Ovary (tissue), 9 donors: ENCODE data around the gene RAPH1. TPM values are rescaled to one million over a fixed set of nuclear protein-coding genes. Genes with fewer than 3 reads are reported as not detected.
"Not testable (repeated sequence)": the region's sequence is repeated elsewhere in the genome, so short reads cannot be mapped to it uniquely, and the experiment has no call there.

Source experiments
- DNase-seq, 5 donors: peaks; one replicate each; pipeline ENCODE4 v3.0.0-alpha.2; 2019 to 2020
- H3K27ac ChIP-seq, 2 donors: fragments of 200-600 bp; one replicate each; pipeline versions ENCODE4 v1.5.1 to v1.8.0; 2019 to 2022
- H3K27me3 ChIP-seq: fragments of 200-600 bp; one replicate; pipeline ENCODE4 v1.8.0; 2022
- H3K36me3 ChIP-seq: fragments of 200-600 bp; sonication (generic); one replicate; pipeline ENCODE4 v1.5.1; 2019
- H3K4me1 ChIP-seq: one replicate; pipeline ENCODE4 v1.8.1; 2013; ENCODE audit warnings: mild to moderate bottlenecking, moderate library complexity; ENCODE audit not compliant: insufficient read depth
- H3K4me3 ChIP-seq: fragments of 200-600 bp; sonication (generic); one replicate; pipeline ENCODE4 v1.5.1; 2017
- H3K9me3 ChIP-seq, 2 donors: fragments of 200-600 bp in 1 of 2; sonication (generic) in 1 of 2; one replicate each; pipeline versions ENCODE4 v1.5.1 to v1.8.1; 2013 to 2019; ENCODE audit warnings: mild to moderate bottlenecking in 1 of 2, moderate library complexity in 1 of 2
- EP300 ChIP-seq: sonication (generic); formaldehyde crosslinking; IDR thresholded peaks from one replicate; pipeline ENCODE4 v1.6.1; 2017; ENCODE audit warnings: antibody characterized with exemption
- POLR2A ChIP-seq: fragments of 450-650 bp; IDR thresholded peaks from one replicate; pipeline ENCODE4 v1.6.1; 2017; ENCODE audit warnings: antibody characterized with exemption, mild to moderate bottlenecking, moderate library complexity
- WGBS, 3 donors: extraction: QIAGEN DNeasy Blood & Tissue Kit in 1 of 3; methylation state at CpG; one replicate each; pipeline versions ENCODE4 v1.1.5 to v1.1.7; 2013 to 2017; 5-methylcytosine and 5-hydroxymethylcytosine counted together
- intact Hi-C, 4 donors: fragments of 100-400 bp; cut with DNase I; formaldehyde crosslinking; loops; one replicate each; pipeline versions ENCODE4 v1.11.0 to v1.15.1; 2022 to 2023
- polyA plus RNA-seq, 2 donors: library from polyadenylated mRNA; stranded (reverse); fragments of 200-250 nt in 1 of 2; fragments of 350-450 nt in 1 of 2; fragmentation: Illumina TruSeq in 1 of 2; extraction: RNeasy Lipid Tissue Mini Kit (QIAGEN cat#74804) in 1 of 2; gene quantifications; one replicate each; pipeline ENCODE4 v1.2.3, GENCODE V29; 2013 to 2014
- total RNA-seq, 7 donors: library from RNA; depleted of rRNA in 2 of 7; stranded (reverse); fragments of >200 nt in 2 of 7; fragmentation: NEBNext Ultra II Directional in 3 of 7; extraction: Animal tissue kit (Norgen Biotek cat#: 25700) in 3 of 7; gene quantifications; one replicate each; pipeline versions ENCODE4 v1.1.0 to v1.2.4, GENCODE V29; 2016 to 2023
- TF ChIP-seq, protein P1 (sequence below), 3 donors: fragments of 450-650 bp in 2 of 3; fragments of 200-600 bp in 1 of 3; IDR thresholded peaks; one replicate each; pipeline versions ENCODE4 v1.5.1 to v1.8.0; 2016 to 2022; ENCODE audit warnings: antibody characterized with exemption in 3 of 3, mild to moderate bottlenecking in 1 of 3
- donor health status: DM: no; HTN: no; CAD: no; lungs with moderate emphysema.
- donor health status: DM: no; HTN: no; CAD: no.
- donor health status: Bipolar disorder and iron deficiency.
- donor health status: DM: yes; HTN: yes; CAD: no.
- donor health status: DM: no; HTN: no; CAD: no.
- donor health status: DM: yes; HTN: yes; CAD: no.

RAPH1 gene
- total and polyA plus RNA-seq, 9 donors, result 2.7 to 23.5 (median 10.5) TPM

DNA sequence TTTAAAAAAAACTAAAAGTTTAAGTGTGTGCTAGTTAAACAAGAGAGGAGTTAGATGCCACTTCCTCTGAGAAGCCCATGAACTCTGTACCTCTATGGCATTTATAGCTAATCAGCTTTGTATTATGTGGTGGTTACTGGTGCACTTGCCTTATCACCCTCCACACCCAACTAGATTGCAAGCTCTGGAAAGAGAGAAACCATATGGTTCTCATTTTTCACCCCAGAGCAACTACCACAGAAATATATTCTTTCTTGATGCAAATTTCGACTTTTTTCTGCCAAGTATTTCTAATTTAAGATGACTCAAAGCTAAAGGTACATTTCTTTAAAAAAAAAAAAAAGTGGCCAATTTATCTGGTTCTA is 24.2 kb downstream of the RAPH1 start:
- Histone ChIP-seq H3K27ac (no peak overlapping the region), H3K9me3 (no peaks in the 10 kb centered on the region), H3K4me1 (no peaks in the 10 kb centered on the region), H3K27me3 (no peaks in the 10 kb centered on the region), H3K4me3 (no peak overlapping the region), H3K36me3 (no peaks in the 10 kb centered on the region)
- no peak for DNase-seq
- TF ChIP-seq EP300 (no peak), POLR2A (no peak)
- TF ChIP-seq, protein P1, sequence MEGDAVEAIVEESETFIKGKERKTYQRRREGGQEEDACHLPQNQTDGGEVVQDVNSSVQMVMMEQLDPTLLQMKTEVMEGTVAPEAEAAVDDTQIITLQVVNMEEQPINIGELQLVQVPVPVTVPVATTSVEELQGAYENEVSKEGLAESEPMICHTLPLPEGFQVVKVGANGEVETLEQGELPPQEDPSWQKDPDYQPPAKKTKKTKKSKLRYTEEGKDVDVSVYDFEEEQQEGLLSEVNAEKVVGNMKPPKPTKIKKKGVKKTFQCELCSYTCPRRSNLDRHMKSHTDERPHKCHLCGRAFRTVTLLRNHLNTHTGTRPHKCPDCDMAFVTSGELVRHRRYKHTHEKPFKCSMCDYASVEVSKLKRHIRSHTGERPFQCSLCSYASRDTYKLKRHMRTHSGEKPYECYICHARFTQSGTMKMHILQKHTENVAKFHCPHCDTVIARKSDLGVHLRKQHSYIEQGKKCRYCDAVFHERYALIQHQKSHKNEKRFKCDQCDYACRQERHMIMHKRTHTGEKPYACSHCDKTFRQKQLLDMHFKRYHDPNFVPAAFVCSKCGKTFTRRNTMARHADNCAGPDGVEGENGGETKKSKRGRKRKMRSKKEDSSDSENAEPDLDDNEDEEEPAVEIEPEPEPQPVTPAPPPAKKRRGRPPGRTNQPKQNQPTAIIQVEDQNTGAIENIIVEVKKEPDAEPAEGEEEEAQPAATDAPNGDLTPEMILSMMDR (IDR thresholded peaks at IDR 0.05), result no peak
- intact Hi-C loops, result no loop called here
- 59 to 67% (median 63%) methylated on average over 1 of the region's 1 CpG for WGBS, 3 donors

DNA sequence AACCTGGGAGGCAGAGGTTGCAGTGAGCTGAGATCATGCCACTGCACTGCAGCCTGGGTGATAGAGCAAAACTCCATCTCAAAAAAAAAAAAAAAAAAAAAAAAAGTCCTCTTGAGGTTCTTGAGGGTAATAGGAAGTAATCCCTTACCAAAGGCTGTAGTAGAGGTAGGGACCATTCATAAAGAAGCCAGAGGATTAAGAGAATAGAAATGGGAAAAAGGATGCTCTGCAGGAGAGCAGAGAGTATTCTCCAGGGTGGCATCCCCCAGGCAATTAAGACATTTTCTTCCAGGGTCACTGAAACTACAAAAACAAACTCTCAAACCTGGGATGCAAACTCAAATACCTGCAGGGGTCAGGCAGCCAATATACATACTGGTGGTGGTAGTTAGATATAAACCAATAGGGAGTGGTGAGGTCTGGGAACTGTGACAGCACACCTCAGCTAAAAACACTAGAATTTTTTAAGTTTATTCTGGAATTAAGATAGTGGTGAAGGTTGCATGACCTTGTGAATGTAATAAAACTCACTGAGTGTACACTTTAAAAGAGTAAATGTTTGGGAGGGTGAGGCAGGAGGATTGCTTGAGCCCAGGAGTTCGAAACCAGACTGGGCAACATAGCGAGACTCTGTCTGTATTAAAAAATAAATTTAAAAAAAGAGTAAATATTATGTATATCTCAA is 24.7 kb downstream of the RAPH1 start:
- TF ChIP-seq, protein P1 (IDR thresholded peaks at IDR 0.05), result no peak
- no peaks in the 10 kb centered on the region for H3K27me3 ChIP-seq
- intact Hi-C loops, result no loop called here

DNA sequence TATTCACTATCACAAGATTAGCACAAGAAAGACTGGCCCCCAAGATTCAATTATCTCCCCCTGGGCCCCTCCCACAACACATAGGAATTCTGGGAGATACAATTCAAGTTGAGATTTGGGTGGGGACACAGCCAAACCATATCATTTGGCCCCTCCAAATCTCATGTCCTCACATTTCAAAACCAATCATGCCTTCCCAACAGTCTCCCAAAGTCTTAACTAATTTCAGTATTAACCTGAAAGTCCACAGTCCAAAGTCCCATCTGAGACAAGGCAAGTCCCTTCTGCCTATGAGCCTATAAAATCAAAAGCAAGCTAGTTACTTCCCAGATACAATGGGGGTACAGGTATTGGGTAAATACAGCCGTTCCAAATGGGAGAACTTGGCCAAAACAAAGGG is 31.6 kb downstream of the RAPH1 start:
- H3K27me3 ChIP-seq, H3K27ac ChIP-seq, H3K36me3 ChIP-seq, H3K9me3 ChIP-seq, DNase-seq, H3K4me1 ChIP-seq, intact Hi-C loops, H3K4me3 ChIP-seq: not testable (repeated sequence)
- WGBS, 3 donors, result 96 to 100% (median 98%) methylated on average over 1 of the region's 1 CpG

More for the DNA sequence above, 24.7 kb downstream of the RAPH1 start:
- 93 to 96% (median 94%) methylated on average over 2 of the region's 2 CpGs for WGBS, 3 donors
- DNase-seq, result no peak
- no peak overlapping the region for H3K27ac ChIP-seq
- no peaks in the 10 kb centered on the region for H3K9me3 ChIP-seq
- H3K4me1 ChIP-seq, result no peaks in the 10 kb centered on the region
- no peak overlapping the region for H3K4me3 ChIP-seq
- H3K36me3 ChIP-seq, result no peaks in the 10 kb centered on the region

DNA sequence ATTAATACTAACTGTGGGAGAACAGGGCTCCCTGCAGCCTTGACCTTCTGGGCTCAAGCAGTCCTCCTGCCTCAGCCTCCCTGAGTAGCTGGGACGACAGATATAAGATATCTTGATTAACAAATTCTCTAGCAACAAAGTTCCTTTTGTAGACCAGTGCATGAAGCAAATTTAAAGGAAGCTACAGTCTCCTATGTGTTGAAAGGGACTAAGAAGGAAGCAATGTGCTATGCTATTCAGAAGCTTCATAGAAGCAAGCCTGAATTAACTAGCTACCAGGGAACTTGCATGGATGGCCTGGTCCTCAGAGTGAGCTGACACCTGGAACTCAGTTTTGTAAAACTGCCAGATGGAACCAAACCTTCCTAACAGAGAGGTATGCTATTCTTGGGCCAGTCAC is 33.2 kb downstream of the RAPH1 start:
- H3K36me3 ChIP-seq, result no peaks in the 10 kb centered on the region
- WGBS, 3 donors, result 58 to 73% (median 61%) methylated on average over 1 of the region's 1 CpG
- H3K4me1 ChIP-seq, result no peaks in the 10 kb centered on the region
- no peak for DNase-seq
- H3K9me3 ChIP-seq, result no peaks in the 10 kb centered on the region
- no peak overlapping the region for H3K27ac ChIP-seq
- H3K27me3 ChIP-seq, result no peaks in the 10 kb centered on the region
- TF ChIP-seq POLR2A (no peak), EP300 (no peak)
- TF ChIP-seq, protein P1 (IDR thresholded peaks at IDR 0.05), result no peak
- intact Hi-C loops, result no loop called here
- H3K4me3 ChIP-seq, result no peak overlapping the region

DNA sequence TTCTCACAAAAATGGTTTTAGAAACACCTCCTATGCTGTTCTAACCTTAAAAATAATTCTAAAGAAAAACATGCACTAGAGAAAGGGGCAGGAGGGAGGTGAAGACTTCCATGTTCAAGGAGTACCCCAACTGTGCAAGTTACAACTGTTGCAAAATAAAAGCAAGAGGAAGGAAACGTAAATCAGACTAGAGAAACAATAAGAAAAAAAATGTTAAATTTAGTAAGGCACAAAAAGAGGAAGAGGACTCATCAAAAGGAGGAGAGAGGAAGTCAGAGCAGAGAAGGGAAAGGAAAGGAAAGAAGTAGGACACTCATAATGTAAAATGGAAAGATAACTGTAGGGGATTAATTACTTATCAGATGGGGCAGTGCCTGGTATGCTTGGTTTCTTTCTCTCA is 34.1 kb downstream of the RAPH1 start:
- no peak for DNase-seq
- intact Hi-C loops, result no loop called here
- no peak overlapping the region for H3K27ac ChIP-seq
- no peaks in the 10 kb centered on the region for H3K27me3 ChIP-seq
- H3K36me3 ChIP-seq, result no peaks in the 10 kb centered on the region
- 63 to 72% (median 72%) methylated on average over 1 of the region's 1 CpG for WGBS, 3 donors
- H3K4me3 ChIP-seq, result no peak overlapping the region
- no peaks in the 10 kb centered on the region for H3K4me1 ChIP-seq
- no peaks in the 10 kb centered on the region for H3K9me3 ChIP-seq
- TF ChIP-seq POLR2A, result no peak
- TF ChIP-seq, protein P1 (IDR thresholded peaks at IDR 0.05), result no peak
- no peak for TF ChIP-seq EP300
